B cell (primary cell): Measurements from ENCODE around the gene POLD1. TPM values are rescaled to one million over a fixed set of nuclear protein-coding genes. Genes with fewer than 3 reads are reported as not detected.

Experiments
- ATAC-seq: fragments of 200-7000 bp; cut with Tn5 transposase; one replicate; pipeline ENCODE4 v1.10.0; 2021; ENCODE audit warnings: low read depth, mild to moderate bottlenecking, moderate number of reproducible peaks, moderate library complexity
- CTCF ChIA-PET: fragments of 350-600 bp; sonication (Branson Sonifier 250); formaldehyde crosslinking; loops from one replicate; lab custom pipeline; 2021; ENCODE audit warnings: antibody characterized with exemption, inconsistent platforms; lab: Charles Lee
- POLR2A ChIA-PET: fragments of 350-600 bp; sonication (Branson Sonifier 250); formaldehyde crosslinking; loops from one replicate; lab custom pipeline; 2021; ENCODE audit warnings: antibody characterized with exemption; lab: Charles Lee
- DNase-seq: peaks from one replicate; pipeline ENCODE4 v3.0.0; 2013
- H2AFZ ChIP-seq: 2 replicates; pipeline ENCODE4 v1.6.1; 2012; ENCODE audit warnings: mild to moderate bottlenecking, low read depth, low read length; ENCODE audit not compliant: insufficient read depth, poor library complexity, severe bottlenecking
- H3K27ac ChIP-seq, 2 donors: 1 replicate in 1 of 2; 2 replicates in 1 of 2; pipeline ENCODE4 v1.5.1; 2012 to 2013; ENCODE audit warnings: low read length in 2 of 2, mild to moderate bottlenecking in 2 of 2, moderate library complexity in 1 of 2
- H3K27me3 ChIP-seq, 4 experiments: fragments of 200-600 bp in 1 of 4; sonication (generic) in 1 of 4; replicated peaks in 1 of 4; 1 replicate in 2 of 4; 2 replicates in 2 of 4; pipeline versions ENCODE4 v1.6.1 to v1.7.0; 2013 to 2016; ENCODE audit warnings: low read length in 3 of 4, mild to moderate bottlenecking in 2 of 4, mixed read lengths in 1 of 4, moderate library complexity in 1 of 4; ENCODE audit not compliant: insufficient read depth in 4 of 4, control insufficient read depth in 3 of 4; ENCODE audit errors: control extremely low read depth in 1 of 4
- H3K36me3 ChIP-seq, 2 experiments: replicated peaks in 1 of 2; 1 replicate in 1 of 2; 2 replicates in 1 of 2; pipeline versions ENCODE4 v1.6.1 to v1.7.1; 2013; ENCODE audit warnings: low read length in 1 of 2; ENCODE audit not compliant: insufficient read depth in 2 of 2, control insufficient read depth in 1 of 2; ENCODE audit errors: control extremely low read depth in 1 of 2, extremely low read depth in 1 of 2
- H3K4me1 ChIP-seq, 2 donors: fragments of 200-600 bp in 1 of 2; sonication (generic) in 1 of 2; 1 replicate in 1 of 2; 2 replicates in 1 of 2; pipeline versions ENCODE4 v1.5.1 to v1.6.1; 2013 to 2017; ENCODE audit warnings: low read length in 2 of 2; ENCODE audit not compliant: control insufficient read depth in 2 of 2, insufficient read depth in 2 of 2
- H3K4me2 ChIP-seq: replicated peaks from 2 replicates; pipeline ENCODE3; 2012; ENCODE audit warnings: mild to moderate bottlenecking, low read depth, low read length; ENCODE audit not compliant: poor library complexity, severe bottlenecking
- H3K4me3 ChIP-seq, 5 experiments: fragments of 200-600 bp in 1 of 5; sonication (generic) in 1 of 5; 1 replicate in 3 of 5; 2 replicates in 2 of 5; pipeline versions ENCODE4 v1.5.1 to v1.7.0; 2011 to 2016; ENCODE audit warnings: low read length in 4 of 5, mild to moderate bottlenecking in 4 of 5, low read depth in 2 of 5, control low read depth in 1 of 5, moderate library complexity in 1 of 5; ENCODE audit not compliant: insufficient read depth in 1 of 5; ENCODE audit errors: control extremely low read depth in 1 of 5, extremely low read depth in 1 of 5
- H3K79me2 ChIP-seq: fragments of 200-600 bp; sonication (generic); one replicate; pipeline ENCODE4 v1.6.0; 2016; ENCODE audit warnings: low read length; ENCODE audit not compliant: control insufficient read depth, insufficient read depth
- H3K9ac ChIP-seq: fragments of 200-600 bp; sonication (generic); 2 replicates; pipeline ENCODE4 v1.6.1; 2017; ENCODE audit warnings: mild to moderate bottlenecking, low read length, moderate library complexity
- H3K9me3 ChIP-seq, 3 donors: one replicate each; pipeline versions ENCODE4 v1.6.1 to v1.7.1; 2013; ENCODE audit warnings: low read length in 2 of 3; ENCODE audit not compliant: control insufficient read depth in 2 of 3, insufficient read depth in 1 of 3; ENCODE audit errors: control extremely low read depth in 1 of 3
- H4K20me1 ChIP-seq: 2 replicates; pipeline ENCODE4 v1.6.0; 2012; ENCODE audit warnings: mild to moderate bottlenecking, low read length; ENCODE audit not compliant: insufficient read depth, control insufficient read depth, poor library complexity, severe bottlenecking
- H3K27ac Mint-ChIP-seq: one replicate; pipeline ENCODE4 v1.8.0; 2021; ENCODE audit warnings: mixed read lengths
- H3K27me3 Mint-ChIP-seq: one replicate; pipeline ENCODE4 v1.8.0; 2021; ENCODE audit warnings: mixed read lengths
- H3K4me1 Mint-ChIP-seq: one replicate; pipeline ENCODE4 v1.8.0; 2021; ENCODE audit warnings: mixed read lengths
- H3K4me3 Mint-ChIP-seq: one replicate; pipeline ENCODE4 v1.8.0; 2021; ENCODE audit warnings: mixed read lengths
- H3K9me3 Mint-ChIP-seq: one replicate; pipeline ENCODE4 v1.8.0; 2022; ENCODE audit warnings: mixed read lengths; ENCODE audit not compliant: insufficient read depth
- EZH2 ChIP-seq: IDR thresholded peaks from 2 replicates; pipeline ENCODE4 v1.6.1; 2012; ENCODE audit warnings: borderline replicate concordance, low read depth, mild to moderate bottlenecking, moderate library complexity, low read length; ENCODE audit not compliant: insufficient read depth, poor library complexity, severe bottlenecking
- WGBS: methylation state at CpG from one replicate; pipeline ENCODE4 v1.1.5; 2013; ENCODE audit warnings: missing lambda C conversion rate; ENCODE audit not compliant: insufficient coverage; 5-methylcytosine and 5-hydroxymethylcytosine counted together
- intact Hi-C: fragments of 100-400 bp; cut with micrococcal nuclease; formaldehyde crosslinking; loops from one replicate; pipeline ENCODE4 v1.10.0; 2022
- polyA plus RNA-seq: library from polyadenylated mRNA; depleted of rRNA; stranded (reverse); fragments of >200 nt; gene quantifications from 2 replicates; pipeline ENCODE4 v1.2.3, GENCODE V29; 2012
- total RNA-seq, 2 donors: library from RNA; stranded (reverse); fragments of 120-200 nt in 1 of 2; gene quantifications; 1 replicate in 1 of 2; 2 replicates in 1 of 2; pipeline versions ENCODE4 v1.2.3 to v1.2.4, GENCODE V29; 2013 to 2022
- TF ChIP-seq, protein P1 (sequence below): fragments of 200-600 bp; IDR thresholded peaks from one replicate; pipeline ENCODE4 v1.8.0; 2022; ENCODE audit warnings: antibody characterized with exemption, mild to moderate bottlenecking

Gene POLD1
- total and polyA plus RNA-seq, 2 donors (not counting 1 experiment from before 2014, with no cell fraction given) = 43.6 to 65.2 TPM

DNA sequence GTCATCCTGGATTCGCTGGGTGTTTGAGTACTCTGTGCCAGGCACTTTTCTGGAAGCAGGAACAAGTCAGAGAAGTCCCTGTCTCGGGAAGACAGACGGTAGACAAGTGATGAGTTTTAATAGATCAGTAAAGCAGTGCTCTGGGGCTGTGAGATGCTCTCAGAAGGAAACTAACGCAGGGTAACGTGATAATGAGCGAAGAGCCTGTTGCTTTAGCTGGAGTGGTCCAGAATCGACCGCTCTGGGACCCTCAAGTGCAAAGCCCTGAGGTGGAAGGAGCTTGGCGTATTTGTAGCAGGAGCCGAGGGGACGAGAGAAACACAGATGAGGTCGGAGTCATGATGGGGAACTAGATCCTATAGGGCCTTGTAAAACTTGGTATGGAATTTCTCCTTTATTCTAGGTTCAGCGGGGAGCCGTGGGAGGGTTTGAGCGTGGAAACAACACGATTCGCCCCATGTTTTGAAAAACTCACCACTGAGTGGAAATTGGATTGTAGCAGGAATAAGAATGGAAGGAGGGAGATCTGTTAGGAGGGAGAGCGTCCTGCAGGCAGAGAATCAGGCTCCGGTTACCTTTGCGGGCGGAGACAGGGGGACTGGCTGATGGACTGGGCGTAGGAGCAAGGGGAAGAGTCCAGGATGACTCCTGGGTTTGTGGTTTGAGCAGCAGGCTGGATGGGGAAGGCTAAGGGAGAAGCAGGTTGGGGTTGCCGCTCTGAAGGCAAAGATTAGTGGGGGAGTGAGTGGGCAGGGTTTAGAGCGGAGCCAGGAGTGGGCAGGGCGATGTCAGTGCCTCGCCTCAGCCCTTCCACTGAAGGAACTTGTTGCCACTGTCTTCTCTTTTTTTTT lies 763 bp downstream of the POLD1 start:
- Mint-ChIP-seq H3K27me3 (no peaks in the 10 kb centered on the region), H3K27ac (no peak overlapping the region), H3K4me3 (peak overlapping the region; percentile 94), H3K4me1 (peaks cover 28% of the 10 kb centered on the region), H3K9me3 (no peaks in the 10 kb centered on the region)
- H4K20me1 ChIP-seq = peaks cover 19% of the 10 kb centered on the region
- peaks cover 0 to 36% of the 10 kb centered on the region in 2 experiments for H3K36me3 ChIP-seq
- peaks cover 12 to 18% of the 10 kb centered on the region in 2 donors for H3K4me1 ChIP-seq
- peak overlapping the region; percentile 55 to 73 for H3K27ac ChIP-seq
- H3K79me2 ChIP-seq = peaks cover 35% of the 10 kb centered on the region
- 22% methylated on average over 25 of the region's 26 CpGs for WGBS
- CTCF ChIA-PET = interaction anchor here (0.6 to 3.9 kb wide), 7 partner anchors 9 to 1855 kb away, joined by 3 to 22 read pairs (median 4); no protein-coding TSS in a partner anchor
- peak overlapping the region; percentile 80 for H3K9ac ChIP-seq
- intact Hi-C loops = loop anchor here (1.0 to 2.0 kb wide), 6 partner anchors 9 to 420 kb away; partner anchors contain the start of gene NR1H2
- DNase-seq (no peak), ATAC-seq (no peak)
- H2AFZ ChIP-seq = peak overlapping the region; percentile 61
- POLR2A ChIA-PET = interaction anchor here (0.8 to 2.5 kb wide), 8 partner anchors 9 to 126 kb away, joined by 3 to 15 read pairs (median 6); partner anchors contain the start of genes JOSD2, KCNC3, NR1H2 and SPIB
- TF ChIP-seq, protein P1, sequence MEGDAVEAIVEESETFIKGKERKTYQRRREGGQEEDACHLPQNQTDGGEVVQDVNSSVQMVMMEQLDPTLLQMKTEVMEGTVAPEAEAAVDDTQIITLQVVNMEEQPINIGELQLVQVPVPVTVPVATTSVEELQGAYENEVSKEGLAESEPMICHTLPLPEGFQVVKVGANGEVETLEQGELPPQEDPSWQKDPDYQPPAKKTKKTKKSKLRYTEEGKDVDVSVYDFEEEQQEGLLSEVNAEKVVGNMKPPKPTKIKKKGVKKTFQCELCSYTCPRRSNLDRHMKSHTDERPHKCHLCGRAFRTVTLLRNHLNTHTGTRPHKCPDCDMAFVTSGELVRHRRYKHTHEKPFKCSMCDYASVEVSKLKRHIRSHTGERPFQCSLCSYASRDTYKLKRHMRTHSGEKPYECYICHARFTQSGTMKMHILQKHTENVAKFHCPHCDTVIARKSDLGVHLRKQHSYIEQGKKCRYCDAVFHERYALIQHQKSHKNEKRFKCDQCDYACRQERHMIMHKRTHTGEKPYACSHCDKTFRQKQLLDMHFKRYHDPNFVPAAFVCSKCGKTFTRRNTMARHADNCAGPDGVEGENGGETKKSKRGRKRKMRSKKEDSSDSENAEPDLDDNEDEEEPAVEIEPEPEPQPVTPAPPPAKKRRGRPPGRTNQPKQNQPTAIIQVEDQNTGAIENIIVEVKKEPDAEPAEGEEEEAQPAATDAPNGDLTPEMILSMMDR = no peak
- no peak for TF ChIP-seq EZH2
- peak overlapping the region; percentile 97 for H3K4me2 ChIP-seq
- H3K9me3 ChIP-seq = no peaks in the 10 kb centered on the region
- H3K4me3 ChIP-seq = peak overlapping the region; percentile 59 to 92 (median 67)
- H3K27me3 ChIP-seq = no peaks in the 10 kb centered on the region
